NCI-H748 (cell line): ENCODE measurements around the gene TBL1XR1.

Experiments used
- DNase-seq: peaks from one replicate; lab custom pipeline; 2025; ENCODE audit not compliant: unreplicated experiment; lab: John Stamatoyannopoulos, UW

The TBL1XR1 gene

GRCh38 chr3:177066068-177066467, 131.2 kb downstream of the TBL1XR1 start:
- no peak for DNase-seq

DNA sequence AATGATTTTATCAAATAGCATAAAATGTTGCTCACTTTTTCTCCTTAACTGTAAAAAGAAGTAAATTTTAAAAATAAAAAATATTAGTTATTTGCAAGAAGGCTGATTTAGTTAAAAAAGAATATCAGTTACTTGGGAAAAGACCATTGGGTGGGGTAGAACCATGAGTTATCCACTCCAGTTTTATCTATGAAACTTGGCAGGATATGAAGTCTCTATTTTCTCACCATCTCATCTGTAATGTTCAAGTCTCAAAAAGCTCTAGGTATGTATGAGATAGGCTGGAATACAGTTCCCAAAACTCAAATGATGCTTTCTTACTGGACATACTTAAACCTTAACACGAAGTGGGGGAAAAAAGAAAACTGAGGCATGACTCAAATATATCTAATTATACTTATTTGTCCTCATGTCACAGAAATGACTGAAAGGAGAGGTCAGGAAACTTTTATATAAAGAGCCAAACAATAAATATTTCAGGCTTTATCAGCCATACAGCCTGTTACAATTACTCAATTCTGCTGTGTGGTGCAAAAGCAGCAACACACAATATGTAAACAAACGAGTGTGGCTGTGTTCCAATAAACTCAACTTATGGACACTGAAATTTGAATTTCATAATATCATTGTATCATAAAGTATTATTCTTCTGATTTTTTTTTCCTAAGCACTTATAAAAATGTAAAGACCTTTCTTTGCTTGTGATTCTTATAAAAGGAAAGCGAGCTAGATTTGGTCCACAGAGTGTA, 131.8 kb downstream of the TBL1XR1 start:
- DNase-seq, result no peak

DNA sequence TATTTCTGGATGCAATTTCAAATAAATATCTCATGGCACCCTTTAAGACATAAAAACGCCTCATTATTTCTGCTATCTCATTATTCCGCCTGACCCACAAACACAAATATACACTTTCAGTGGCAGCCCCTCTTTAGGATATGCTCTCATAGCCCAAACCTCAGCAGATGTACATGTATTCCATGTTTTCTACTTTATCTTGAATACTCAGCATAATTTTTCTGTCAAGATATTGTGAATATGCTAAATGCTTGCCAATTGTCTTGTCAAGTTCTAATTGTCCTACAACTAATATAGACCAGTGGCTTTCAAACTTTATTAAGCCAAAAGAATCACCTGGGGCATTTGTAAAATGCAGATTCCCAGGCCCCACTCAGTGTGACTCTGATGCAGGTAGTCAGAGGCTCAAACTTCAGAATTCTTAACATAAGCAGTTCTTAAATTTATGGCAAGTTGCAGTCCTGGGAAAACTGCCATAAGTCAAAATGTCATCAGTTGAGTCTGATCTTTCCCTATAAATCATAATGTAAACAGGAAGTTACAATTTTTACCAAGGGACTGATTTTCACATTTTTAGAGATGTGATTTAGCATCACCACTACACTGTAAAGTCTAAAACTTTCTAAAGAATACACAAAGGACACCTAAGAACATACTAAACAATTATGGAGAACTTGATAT, 135.1 kb downstream of the TBL1XR1 start:
- DNase-seq, result no peak

GRCh38 chr3:177061369-177061768, 135.9 kb downstream of the TBL1XR1 start:
- no peak for DNase-seq

GRCh38 chr3:177060492-177060891, 136.8 kb downstream of the TBL1XR1 start:
- no peak for DNase-seq

DNA sequence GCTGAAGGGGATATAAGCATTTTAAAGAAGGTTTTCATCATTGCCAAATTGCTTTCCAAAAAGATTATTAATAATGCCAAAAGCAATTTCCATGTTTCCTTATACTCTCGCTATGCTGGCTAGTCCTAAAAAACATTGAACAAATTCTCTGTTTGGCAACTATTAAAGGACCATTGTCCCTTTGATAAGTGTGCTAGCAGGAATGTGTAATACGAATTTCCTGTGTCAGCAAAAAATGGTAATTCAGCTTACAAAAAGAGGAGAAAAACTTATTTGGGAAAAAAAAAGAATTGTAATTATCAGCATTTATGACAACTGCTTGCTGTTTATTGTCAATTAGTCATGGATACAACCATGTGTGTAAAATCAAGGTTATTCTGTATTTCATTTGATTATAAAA, 138.6 kb downstream of the TBL1XR1 start:
- DNase-seq, result no peak

DNA sequence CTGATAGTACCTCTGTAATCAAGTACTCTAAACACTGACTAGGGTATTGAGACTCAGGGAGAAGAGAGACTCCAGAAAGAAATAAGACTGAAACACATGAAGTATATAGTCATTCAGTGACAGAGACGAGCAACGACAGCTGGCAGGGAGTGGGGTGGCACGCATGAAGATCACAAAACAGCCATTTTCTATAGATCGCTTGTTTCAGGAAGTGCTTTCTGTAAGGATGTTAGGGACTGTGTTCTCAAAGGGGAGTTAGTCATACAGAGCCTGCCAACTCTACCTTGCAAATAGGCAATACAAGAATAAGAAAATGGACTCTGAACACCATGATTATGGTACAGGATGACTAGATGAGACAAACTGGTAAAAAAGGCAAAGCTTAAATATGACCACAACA, 139.5 kb downstream of the TBL1XR1 start:
- no peak for DNase-seq

DNA sequence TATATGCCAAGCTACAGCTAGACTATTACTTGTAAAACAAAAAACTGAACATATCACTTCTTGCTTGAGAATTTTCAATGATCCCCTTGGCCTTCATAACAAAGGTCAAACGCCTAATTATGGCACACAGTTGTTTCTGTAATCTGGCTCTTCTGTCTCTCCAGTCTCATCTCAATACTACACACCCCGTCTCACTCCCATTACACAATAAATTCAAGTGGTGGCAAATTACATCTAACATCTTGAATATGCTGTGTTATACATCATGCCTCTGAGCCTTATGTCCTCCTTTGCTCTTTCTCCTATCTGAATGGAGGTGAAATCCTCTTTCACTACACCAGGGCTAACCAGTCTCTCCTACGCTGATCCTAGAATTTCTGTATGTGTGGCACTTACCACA, 140.4 kb downstream of the TBL1XR1 start:
- DNase-seq, result no peak

DNA sequence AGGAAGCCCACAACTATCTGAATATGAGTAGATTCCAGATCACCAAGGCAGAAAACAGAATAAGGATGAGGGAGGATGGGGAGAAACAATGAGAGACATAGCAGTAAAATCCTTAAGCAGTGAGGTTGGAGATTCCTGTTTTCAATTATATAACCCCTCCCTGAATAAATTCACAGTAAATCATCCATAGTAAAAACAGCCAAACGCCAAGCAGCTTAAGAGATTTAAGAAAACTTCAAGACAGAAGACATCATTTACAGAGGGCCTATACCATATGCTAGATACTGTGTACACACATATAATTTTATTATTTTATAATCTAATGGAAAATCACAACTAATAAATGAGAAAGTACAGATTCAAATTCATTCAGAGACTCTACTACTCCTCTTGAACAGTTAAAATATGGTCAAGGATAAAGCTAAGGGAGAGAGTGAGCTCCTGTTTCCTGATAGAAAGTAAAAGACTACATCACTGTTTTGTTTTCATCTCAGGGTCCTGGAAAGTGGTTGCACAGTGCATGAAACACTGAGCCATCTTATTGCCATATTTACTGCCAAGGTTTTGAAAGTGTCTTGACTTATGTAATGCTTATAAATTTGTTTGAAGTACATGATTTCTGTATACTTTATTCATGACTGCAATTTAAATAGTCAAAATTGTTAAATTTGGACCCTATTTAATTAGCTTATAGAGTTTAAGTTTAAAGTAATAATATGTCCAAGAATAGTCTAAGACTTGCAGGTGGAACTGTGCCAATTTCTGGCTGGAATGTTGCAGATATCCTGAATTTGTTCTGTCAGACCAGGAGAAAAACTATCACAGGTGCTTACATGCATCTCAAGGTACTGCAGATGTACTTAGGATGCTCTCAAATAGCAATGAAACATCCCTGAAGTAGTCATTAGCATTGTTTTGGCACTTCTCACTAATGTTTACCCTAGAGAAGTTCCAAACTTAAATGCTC, 141.4 kb downstream of the TBL1XR1 start:
- no peak for DNase-seq

DNA sequence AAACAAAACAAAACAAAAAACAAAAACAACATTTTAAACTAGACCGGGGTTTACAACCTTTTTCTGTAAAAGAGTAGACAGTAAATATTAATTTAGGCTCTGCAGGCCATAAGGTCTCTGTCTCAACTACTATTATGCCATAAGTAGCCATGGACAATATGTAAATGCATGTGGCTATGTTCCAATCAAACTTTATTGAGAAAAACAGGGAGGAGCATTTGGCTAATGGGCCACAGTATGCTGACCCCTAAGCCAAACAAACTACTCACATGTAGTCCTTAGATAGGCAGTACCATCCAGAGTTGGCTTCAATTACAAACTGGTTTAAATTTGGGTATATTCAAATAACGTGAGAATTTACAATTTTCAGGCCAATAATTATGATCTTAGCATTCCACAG, 144.2 kb downstream of the TBL1XR1 start:
- DNase-seq, result no peak

DNA sequence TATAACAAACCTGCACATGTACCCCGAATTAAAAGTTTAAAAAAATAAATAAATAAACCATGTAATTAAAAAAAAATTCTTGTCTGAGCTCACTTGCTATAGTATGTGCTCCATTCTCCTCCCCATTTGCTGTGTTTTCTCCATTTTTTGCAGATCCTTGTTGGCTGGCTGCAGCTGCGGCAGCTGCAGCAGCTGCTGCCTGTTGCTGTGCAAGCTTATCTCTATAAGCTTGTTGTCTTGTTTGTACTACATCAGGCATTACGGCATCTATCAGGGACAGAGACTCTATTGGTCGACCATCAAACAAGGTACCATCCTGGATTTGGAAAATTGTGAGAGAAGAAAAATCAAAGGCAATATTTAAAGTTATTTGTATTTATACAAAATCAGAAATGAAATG, 145.9 kb downstream of the TBL1XR1 start:
- peak; percentile 50 for DNase-seq

GRCh38 chr3:177050501-177051237, 146.6 kb downstream of the TBL1XR1 start:
- DNase-seq, result peak; percentile 52

GRCh38 chr3:177045767-177046166, 151.5 kb downstream of the TBL1XR1 start:
- DNase-seq, result no peak

DNA sequence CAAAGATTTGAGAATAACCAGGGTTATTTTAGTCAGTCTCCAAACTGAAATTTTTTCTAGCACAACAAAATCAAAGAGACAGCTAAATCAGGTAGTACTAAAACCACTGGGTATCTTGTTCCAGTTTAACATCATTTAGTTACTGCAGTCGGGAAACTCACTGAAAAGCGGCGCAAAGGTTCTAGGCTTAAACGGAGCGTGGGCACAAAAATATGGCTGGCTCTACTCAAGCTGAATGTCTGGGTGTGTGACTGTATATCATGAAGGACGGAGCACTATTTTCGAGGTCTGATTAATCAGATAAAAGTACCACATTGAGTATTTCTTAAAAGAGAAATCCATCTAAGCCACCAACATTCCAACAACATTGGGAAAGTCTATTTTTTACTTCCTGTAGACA, 152.1 kb downstream of the TBL1XR1 start:
- no peak for DNase-seq

DNA sequence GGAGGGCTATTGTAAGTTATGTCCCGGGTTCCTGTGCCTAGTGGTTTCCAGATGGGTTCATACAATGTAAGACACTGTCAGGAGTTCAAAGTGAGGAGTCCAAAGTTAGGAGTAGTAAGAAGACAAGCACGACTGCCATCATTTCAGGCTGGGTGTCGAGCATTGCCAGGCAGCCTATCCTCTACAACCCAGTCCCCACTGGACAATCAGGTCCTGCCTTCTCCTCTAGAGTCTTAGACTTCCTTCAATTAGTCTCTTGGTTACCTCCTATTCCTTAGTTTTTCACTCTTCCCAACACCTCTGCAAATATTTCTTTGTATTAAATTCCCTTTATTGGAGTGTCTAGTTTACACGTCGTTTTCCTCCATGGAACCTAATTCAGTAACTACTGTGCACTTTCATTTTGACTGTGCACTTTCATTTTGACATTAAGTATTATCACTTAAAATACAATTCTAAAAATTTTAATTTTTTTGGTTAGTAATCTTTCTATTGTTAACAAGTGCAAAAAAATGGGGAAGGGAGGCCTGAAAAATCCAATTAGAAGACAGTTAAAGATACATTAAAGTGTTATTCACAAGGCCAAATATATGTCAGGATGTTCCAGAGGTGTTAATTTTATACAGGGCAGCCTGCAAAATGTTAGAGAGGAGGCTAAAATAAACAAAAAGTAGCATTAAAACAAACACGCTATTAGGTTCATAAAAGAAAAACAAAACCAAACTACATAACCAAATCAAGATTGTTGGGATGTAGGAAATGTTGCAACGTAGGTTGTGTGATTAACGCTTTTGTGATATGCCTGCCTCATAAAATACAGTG, 155.3 kb downstream of the TBL1XR1 start:
- DNase-seq, result no peak

DNA sequence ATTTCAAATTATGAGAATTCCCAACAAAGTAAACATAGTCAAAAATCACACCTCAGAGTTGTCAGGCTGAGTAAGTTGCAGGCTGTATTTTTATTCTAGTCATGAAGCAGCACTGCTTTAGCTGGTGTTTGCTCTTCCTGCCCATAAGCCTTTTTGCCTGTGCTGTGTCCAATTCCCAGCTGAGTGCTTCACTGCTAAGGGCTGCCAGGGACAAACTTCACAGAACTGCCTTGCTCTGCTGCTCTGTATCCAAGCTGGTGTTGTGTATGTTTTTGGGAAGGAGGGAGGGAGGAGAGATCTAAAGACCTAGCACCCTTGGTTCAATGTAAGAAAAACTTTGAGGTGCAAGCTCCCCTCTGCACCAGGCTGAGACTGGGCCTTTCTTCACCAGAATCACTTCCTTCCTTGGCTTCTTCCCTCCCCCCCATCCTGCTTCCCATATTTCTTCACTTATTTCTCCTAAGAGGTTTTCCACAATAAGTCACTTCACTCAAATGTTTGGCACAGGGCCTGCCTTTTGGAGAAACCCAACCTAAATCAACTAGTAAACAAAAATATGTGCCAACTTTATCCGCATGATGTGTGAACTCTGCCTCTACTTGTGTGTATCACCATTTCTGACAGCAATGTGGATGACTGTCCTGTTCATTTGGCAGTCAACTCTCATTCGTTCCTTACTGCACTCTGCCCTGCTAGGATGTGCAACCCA, 156.1 kb downstream of the TBL1XR1 start:
- no peak for DNase-seq

- DNase-seq, result no peak
Observed at GRCh38 chr3:177039490-177040274, 157.6 kb downstream of the TBL1XR1 start.

DNA sequence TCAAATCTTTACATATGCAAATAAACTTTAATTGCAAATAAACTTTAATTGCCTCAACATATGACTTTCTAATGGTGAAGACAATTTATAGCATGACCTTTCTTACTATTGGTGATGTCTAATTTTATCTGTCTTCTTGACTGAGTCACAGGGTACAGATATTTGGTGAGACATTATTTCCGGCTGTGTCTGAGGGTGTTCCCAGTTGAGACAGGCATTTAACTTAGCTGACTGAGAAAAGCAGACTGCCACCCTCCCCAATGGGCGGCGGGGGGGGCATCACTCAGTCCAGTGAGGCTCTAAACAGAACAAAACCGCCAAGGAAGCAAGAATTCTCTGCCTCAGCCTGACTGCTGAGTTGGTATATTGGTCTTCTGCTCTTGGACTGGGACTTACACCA, 160.0 kb downstream of the TBL1XR1 start:
- no peak for DNase-seq

GRCh38 chr3:177035676-177036075, 161.6 kb downstream of the TBL1XR1 start:
- DNase-seq, result peak; percentile 95
